Activated B cell treated with CpG ODN at 0.5 μM for 24 hours (primary cell): ENCODE data around the gene CFAP299. TPM values are rescaled to one million over a fixed set of nuclear protein-coding genes. Genes with fewer than 3 reads are reported as not detected.

Experiments used
- ATAC-seq: fragments of 200-7000 bp; cut with Tn5 transposase; one replicate; pipeline ENCODE4 v1.10.0; 2021; ENCODE audit warnings: low read depth, mild to moderate bottlenecking, moderate library complexity
- CTCF ChIA-PET: fragments of 350-600 bp; sonication (Branson Sonifier 250); formaldehyde crosslinking; loops from one replicate; lab custom pipeline; 2021; ENCODE audit warnings: antibody characterized with exemption; lab: Charles Lee
- POLR2A ChIA-PET: fragments of 350-600 bp; sonication (Branson Sonifier 250); formaldehyde crosslinking; loops from one replicate; lab custom pipeline; 2021; ENCODE audit warnings: antibody characterized with exemption; lab: Charles Lee
- DNase-seq: peaks from one replicate; pipeline ENCODE4 v3.0.0; 2022
- H3K27ac Mint-ChIP-seq: one replicate; pipeline ENCODE4 v1.8.0; 2020; ENCODE audit warnings: mixed read lengths
- H3K27me3 Mint-ChIP-seq: one replicate; pipeline ENCODE4 v1.8.0; 2021; ENCODE audit warnings: mixed read lengths
- H3K36me3 Mint-ChIP-seq: one replicate; pipeline ENCODE4 v1.8.0; 2021; ENCODE audit warnings: low read depth, mixed read lengths
- H3K4me1 Mint-ChIP-seq: one replicate; pipeline ENCODE4 v1.8.0; 2021; ENCODE audit warnings: mixed read lengths
- H3K4me3 Mint-ChIP-seq: one replicate; pipeline ENCODE4 v1.8.0; 2020; ENCODE audit warnings: mild to moderate bottlenecking, mixed read lengths
- H3K9me3 Mint-ChIP-seq: one replicate; pipeline ENCODE4 v1.8.0; 2020; ENCODE audit warnings: mixed read lengths
- intact Hi-C: fragments of 100-400 bp; cut with micrococcal nuclease; formaldehyde crosslinking; loops from one replicate; pipeline ENCODE4 v1.15.1; 2024
- total RNA-seq: library from RNA; stranded (reverse); gene quantifications from 2 replicates; pipeline ENCODE4 v1.2.3, GENCODE V29; 2022
- TF ChIP-seq, protein P1 (sequence below): fragments of 200-600 bp; IDR thresholded peaks from one replicate; pipeline ENCODE4 v1.8.0; 2022; ENCODE audit warnings: antibody characterized with exemption, mild to moderate bottlenecking

CFAP299 gene
- total RNA-seq, 1 donor from 2014 or later = not detected

GRCh38 chr4:80948995-80949394, 613.5 kb downstream of the CFAP299 start:
- ATAC-seq = no peak
- Mint-ChIP-seq H3K4me3 (no peak overlapping the region), H3K36me3 (no peaks in the 10 kb centered on the region), H3K27ac (no peak overlapping the region), H3K27me3 (no peaks in the 10 kb centered on the region), H3K4me1 (peaks cover 2% of the 10 kb centered on the region), H3K9me3 (no peaks in the 10 kb centered on the region)
- intact Hi-C loops = no loop called here
- POLR2A ChIA-PET = no interaction called here
- CTCF ChIA-PET = no interaction called here
- DNase-seq = no peak
- TF ChIP-seq, protein P1, sequence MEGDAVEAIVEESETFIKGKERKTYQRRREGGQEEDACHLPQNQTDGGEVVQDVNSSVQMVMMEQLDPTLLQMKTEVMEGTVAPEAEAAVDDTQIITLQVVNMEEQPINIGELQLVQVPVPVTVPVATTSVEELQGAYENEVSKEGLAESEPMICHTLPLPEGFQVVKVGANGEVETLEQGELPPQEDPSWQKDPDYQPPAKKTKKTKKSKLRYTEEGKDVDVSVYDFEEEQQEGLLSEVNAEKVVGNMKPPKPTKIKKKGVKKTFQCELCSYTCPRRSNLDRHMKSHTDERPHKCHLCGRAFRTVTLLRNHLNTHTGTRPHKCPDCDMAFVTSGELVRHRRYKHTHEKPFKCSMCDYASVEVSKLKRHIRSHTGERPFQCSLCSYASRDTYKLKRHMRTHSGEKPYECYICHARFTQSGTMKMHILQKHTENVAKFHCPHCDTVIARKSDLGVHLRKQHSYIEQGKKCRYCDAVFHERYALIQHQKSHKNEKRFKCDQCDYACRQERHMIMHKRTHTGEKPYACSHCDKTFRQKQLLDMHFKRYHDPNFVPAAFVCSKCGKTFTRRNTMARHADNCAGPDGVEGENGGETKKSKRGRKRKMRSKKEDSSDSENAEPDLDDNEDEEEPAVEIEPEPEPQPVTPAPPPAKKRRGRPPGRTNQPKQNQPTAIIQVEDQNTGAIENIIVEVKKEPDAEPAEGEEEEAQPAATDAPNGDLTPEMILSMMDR = no peak

DNA sequence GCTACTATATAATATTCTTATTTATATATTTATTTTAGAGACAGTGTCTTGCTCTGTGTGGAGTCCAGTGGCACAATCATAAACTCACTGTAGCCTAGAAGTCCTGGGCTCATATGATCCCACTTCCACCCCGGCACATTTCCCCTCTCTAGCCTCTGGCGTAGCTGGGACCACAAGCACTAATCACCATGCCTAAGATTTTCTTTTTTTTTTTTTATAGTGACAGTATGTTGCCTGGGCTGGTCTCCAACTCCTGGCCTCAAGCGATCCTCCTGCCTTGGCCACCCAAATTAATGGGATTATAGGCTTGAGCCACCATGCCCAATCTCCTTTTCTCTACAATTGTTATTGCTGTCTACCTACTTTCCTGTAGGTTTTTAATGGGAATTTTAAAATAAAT, 620.9 kb downstream of the CFAP299 start:
- CTCF ChIA-PET = interaction anchor here (1.5 kb wide), 1 partner anchor 395 kb away, joined by 3 read pairs; no protein-coding TSS in a partner anchor
- ATAC-seq (no peak), DNase-seq (no peak)
- Mint-ChIP-seq H3K36me3 (no peaks in the 10 kb centered on the region), H3K4me1 (no peaks in the 10 kb centered on the region), H3K4me3 (no peak overlapping the region), H3K27me3 (no peaks in the 10 kb centered on the region), H3K9me3 (no peaks in the 10 kb centered on the region), H3K27ac (no peak overlapping the region)
- POLR2A ChIA-PET = no interaction called here
- intact Hi-C loops = no loop called here
- TF ChIP-seq, protein P1 = no peak

- H3K9me3 Mint-ChIP-seq = no peaks in the 10 kb centered on the region
- H3K36me3 Mint-ChIP-seq = no peaks in the 10 kb centered on the region
- ChIA-PET CTCF (no interaction called here), POLR2A (no interaction called here)
- no peak for DNase-seq
- intact Hi-C loops = no loop called here
- no peak for ATAC-seq
- H3K27ac Mint-ChIP-seq = no peak overlapping the region
- TF ChIP-seq, protein P1 = no peak
- H3K4me1 Mint-ChIP-seq = no peaks in the 10 kb centered on the region
- H3K27me3 Mint-ChIP-seq = no peaks in the 10 kb centered on the region
- H3K4me3 Mint-ChIP-seq = no peak overlapping the region
These were observed 627.5 kb downstream of the CFAP299 start for GRCh38 chr4:80963051-80963450.

DNA sequence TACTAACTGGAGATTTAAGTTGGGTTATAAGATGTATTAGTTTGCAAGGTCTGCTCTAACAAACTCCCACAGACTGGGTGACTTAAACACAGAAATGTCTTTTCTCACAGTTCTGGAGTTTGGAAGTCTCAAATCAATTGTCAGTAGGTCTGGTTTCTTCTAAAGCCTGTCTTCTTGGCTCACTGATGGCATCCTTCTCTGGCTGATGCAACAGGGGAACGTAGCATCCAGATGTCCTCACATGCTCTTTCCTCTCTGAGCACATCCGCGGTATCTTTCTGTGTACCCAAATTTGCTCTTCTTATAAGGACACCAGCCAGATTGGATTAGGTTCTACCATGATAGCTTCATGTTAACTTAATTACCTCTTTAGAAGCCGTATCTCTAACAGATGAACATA, 631.8 kb downstream of the CFAP299 start:
- H3K36me3 Mint-ChIP-seq = no peaks in the 10 kb centered on the region
- H3K9me3 Mint-ChIP-seq = peaks cover 3% of the 10 kb centered on the region
- H3K4me3 Mint-ChIP-seq = no peak overlapping the region
- ATAC-seq (no peak), DNase-seq (no peak)
- peaks cover 2% of the 10 kb centered on the region for H3K27me3 Mint-ChIP-seq
- intact Hi-C loops = no loop called here
- POLR2A ChIA-PET = no interaction called here
- no peak overlapping the region for H3K27ac Mint-ChIP-seq
- TF ChIP-seq, protein P1 = no peak
- no peaks in the 10 kb centered on the region for H3K4me1 Mint-ChIP-seq
- CTCF ChIA-PET = no interaction called here

DNA sequence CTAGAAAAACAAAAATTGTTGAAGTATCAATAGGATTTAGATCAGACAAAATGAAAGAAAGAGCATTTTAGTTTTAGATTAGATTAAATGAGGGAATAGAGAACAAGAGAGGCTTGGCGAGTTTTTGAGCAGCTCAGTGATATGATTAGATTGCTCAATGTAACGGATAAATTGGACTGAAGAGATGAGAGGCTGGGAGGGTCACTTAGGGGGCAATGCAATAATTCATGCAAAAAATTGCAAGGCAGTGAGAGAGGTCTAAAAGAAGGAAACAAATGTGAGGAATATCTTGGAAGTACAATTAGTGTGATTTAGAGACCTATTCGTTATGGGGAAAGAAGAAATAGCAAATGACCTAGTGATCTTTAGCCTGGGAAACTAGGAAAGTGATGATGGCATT, 644.7 kb downstream of the CFAP299 start:
- ChIA-PET POLR2A (no interaction called here), CTCF (interaction anchor here (0.9 kb wide), 1 partner anchor 11 kb away, joined by 3 read pairs; no protein-coding TSS in a partner anchor)
- no peak overlapping the region for H3K4me3 Mint-ChIP-seq
- TF ChIP-seq, protein P1 = no peak
- no peaks in the 10 kb centered on the region for H3K36me3 Mint-ChIP-seq
- H3K27me3 Mint-ChIP-seq = peaks cover 7% of the 10 kb centered on the region
- H3K27ac Mint-ChIP-seq = no peak overlapping the region
- intact Hi-C loops = no loop called here
- ATAC-seq (no peak), DNase-seq (no peak)
- H3K9me3 Mint-ChIP-seq = no peaks in the 10 kb centered on the region
- H3K4me1 Mint-ChIP-seq = no peaks in the 10 kb centered on the region
